K562 (cell line): Measurements from ENCODE around the gene STYX. TPM values are rescaled to one million over a fixed set of nuclear protein-coding genes. Genes with fewer than 3 reads are reported as not detected.

ENCODE experiments used
- ATAC-seq: fragments of 200-7000 bp; cut with Tn5 transposase; 3 replicates; pipeline ENCODE4 v1.9.1; 2020; ENCODE audit warnings: moderate library complexity
- BruUV-seq: library from RNA; stranded (reverse); fragments of 400-500 nt; replicated peaks from 2 replicates; lab custom pipeline; 2021; lab: Mats Ljungman, UMichigan
- CTCF ChIA-PET: fragments of 300-600 bp; formaldehyde crosslinking; extraction: SDS; loops from one replicate; lab custom pipeline; 2021; ENCODE audit warnings: low intra/inter-chr PET ratio; lab: Yijun Ruan, JAX
- POLR2A ChIA-PET: fragments of 300-600, 350-650 bp; sonication (Branson Sonifier 250); formaldehyde crosslinking; extraction: SDS; loops from one replicate; lab custom pipeline; 2021; ENCODE audit warnings: antibody characterized with exemption, inconsistent platforms; lab: Yijun Ruan, JAX
- DNase-seq, 4 experiments: peaks; one replicate each; pipeline versions ENCODE4 v3.0.0 to v3.0.0-alpha.2; 2011 to 2018; ENCODE audit warnings: low spot score in 3 of 4, mixed read lengths in 3 of 4; ENCODE audit errors: extremely low read depth in 1 of 4
- FAIRE-seq: peaks from 2 replicates; lab custom pipeline; 2011; peaks lifted over from hg19 to GRCh38; lab: Jason Lieb, UNC
- H2AFZ ChIP-seq: 2 replicates; pipeline ENCODE4 v1.6.0; 2011; ENCODE audit warnings: low read depth, low read length, control low read depth, inconsistent platforms
- H3K27ac ChIP-seq: fragments of 200-600 bp; 3 replicates; pipeline ENCODE4 v1.8.0; 2011; ENCODE audit warnings: low read depth, mild to moderate bottlenecking, control low read depth, inconsistent platforms, low read length, moderate library complexity, mixed read lengths; ENCODE audit errors: extremely low read depth
- H3K27me3 ChIP-seq, 2 experiments: fragments of 300-600 bp in 1 of 2; 2 replicates in 1 of 2; 3 replicates in 1 of 2; pipeline versions ENCODE4 v1.6.0 to v1.8.0; 2011; ENCODE audit warnings: inconsistent platforms in 2 of 2, low read length in 2 of 2, mild to moderate bottlenecking in 1 of 2, mixed read lengths in 1 of 2, moderate library complexity in 1 of 2; ENCODE audit not compliant: control insufficient read depth in 2 of 2, insufficient read depth in 2 of 2
- H3K36me3 ChIP-seq: fragments of 300-600 bp; 3 replicates; pipeline ENCODE4 v1.8.0; 2011; ENCODE audit warnings: mild to moderate bottlenecking, low read length, inconsistent platforms; ENCODE audit not compliant: control insufficient read depth, insufficient read depth
- H3K4me1 ChIP-seq, 2 experiments: fragments of 200-600 bp in 1 of 2; replicated peaks in 1 of 2; 2 replicates in 1 of 2; 3 replicates in 1 of 2; pipeline versions ENCODE4 v1.5.1 to v1.8.0; 2011; ENCODE audit warnings: inconsistent platforms in 2 of 2, low read length in 2 of 2, mild to moderate bottlenecking in 1 of 2, mixed read lengths in 1 of 2, moderate library complexity in 1 of 2; ENCODE audit not compliant: control insufficient read depth in 2 of 2, insufficient read depth in 2 of 2
- H3K4me2 ChIP-seq: 2 replicates; pipeline ENCODE4 v1.6.1; 2011; ENCODE audit warnings: low read length, control low read depth, inconsistent platforms, mixed read lengths; ENCODE audit not compliant: insufficient read depth
- H3K4me3 ChIP-seq: fragments of 200-600 bp; sonication (generic), shearing (Covaris generic); 2 replicates; pipeline ENCODE4 v1.5.1; 2016; ENCODE audit warnings: control low read depth, inconsistent platforms
- H3K79me2 ChIP-seq: fragments of 200-600 bp; 3 replicates; pipeline ENCODE4 v1.8.0; 2011; ENCODE audit warnings: low read length, inconsistent platforms; ENCODE audit not compliant: control insufficient read depth, insufficient read depth
- H3K9ac ChIP-seq, 2 experiments: 2 replicates each; pipeline versions ENCODE4 v1.6.0 to v1.6.1; 2011; ENCODE audit warnings: low read depth in 2 of 2, low read length in 2 of 2, control low read depth in 1 of 2, inconsistent platforms in 1 of 2, mild to moderate bottlenecking in 1 of 2, mixed read lengths in 1 of 2; ENCODE audit not compliant: insufficient read depth in 1 of 2
- H3K9me1 ChIP-seq: one replicate; pipeline ENCODE4 v1.6.0; 2011; ENCODE audit warnings: inconsistent platforms, mild to moderate bottlenecking, low read length, moderate library complexity; ENCODE audit not compliant: control insufficient read depth, insufficient read depth
- H3K9me3 ChIP-seq: replicated peaks from 2 replicates; pipeline ENCODE4 v1.5.1; 2011; ENCODE audit warnings: low read depth, low read length, inconsistent platforms; ENCODE audit not compliant: control insufficient read depth, insufficient read depth
- H4K20me1 ChIP-seq: replicated peaks from 2 replicates; pipeline ENCODE4 v1.6.1; 2011; ENCODE audit warnings: low read length, inconsistent platforms, mixed read lengths; ENCODE audit not compliant: control insufficient read depth, insufficient read depth
- CCNT2 ChIP-seq: IDR thresholded peaks from 2 replicates; pipeline ENCODE4 v1.6.1; 2011; ENCODE audit warnings: borderline replicate concordance, low read depth, mild to moderate bottlenecking, moderate library complexity, mixed read lengths, low read length; ENCODE audit not compliant: insufficient read length; ENCODE audit errors: extremely low read depth
- HDAC8 ChIP-seq: fragments of 450-650 bp; IDR thresholded peaks from 2 replicates; pipeline ENCODE4 v1.6.1; 2016; ENCODE audit warnings: mild to moderate bottlenecking, missing genetic modification characterization, moderate library complexity, missing compliant biosample characterization
- PCBP2 ChIP-seq: fragments of 200-400 bp; formaldehyde crosslinking; IDR thresholded peaks from 2 replicates; pipeline ENCODE4 v1.6.1; 2018; ENCODE audit warnings: low read length, low read depth, mild to moderate bottlenecking, moderate library complexity; ENCODE audit not compliant: poor library complexity, severe bottlenecking
- ZBTB40 ChIP-seq, 2 experiments: fragments of 450-650 bp in 1 of 2; sonication (generic) in 1 of 2; formaldehyde crosslinking in 1 of 2; IDR thresholded peaks; 2 replicates each; pipeline versions ENCODE4 v1.7.1 to v1.9.0; 2016 to 2022; ENCODE audit warnings: inconsistent platforms in 1 of 2, mild to moderate bottlenecking in 1 of 2, missing genetic modification reagents in 1 of 2
- ZKSCAN1 ChIP-seq: fragments of 150-350 bp; IDR thresholded peaks from 2 replicates; pipeline ENCODE4 v1.6.1; 2016; ENCODE audit warnings: low read depth, low read length
- ZNF395 ChIP-seq: fragments of 200-800 bp; sonication (Bioruptor generic); IDR thresholded peaks from 2 replicates; pipeline ENCODE4 v1.6.1; 2017; ENCODE audit warnings: missing genetic modification characterization, missing compliant biosample characterization
- ZNF41 ChIP-seq: fragments of 250-450 bp; sonication (Bioruptor Pico); conservative IDR thresholded peaks from 2 replicates; pipeline ENCODE4 v1.4.0; 2020; ENCODE audit warnings: mild to moderate bottlenecking
- ZNF561 ChIP-seq: fragments of 450-650 bp; formaldehyde crosslinking; conservative IDR thresholded peaks from 2 replicates; pipeline ENCODE4 v1.4.0; 2020; ENCODE audit warnings: mild to moderate bottlenecking, moderate library complexity
- ZNF639 ChIP-seq, 2 experiments: fragments of 200-800 bp in 1 of 2; sonication (Bioruptor generic) in 1 of 2; sonication (generic) in 1 of 2; formaldehyde crosslinking in 1 of 2; IDR thresholded peaks in 1 of 2; conservative IDR thresholded peaks in 1 of 2; 2 replicates each; pipeline versions ENCODE4 v1.5.0 to v1.6.1; 2016 to 2020; ENCODE audit warnings: missing compliant biosample characterization in 1 of 2, missing genetic modification characterization in 1 of 2, missing genetic modification reagents in 1 of 2
- in situ Hi-C: fragments of 300-500 bp; cut with MboI; formaldehyde crosslinking; loops from 4 replicates; pipeline ENCODE4 v1.15.0; 2018; ENCODE audit warnings: inconsistent platforms, mixed read lengths
- intact Hi-C: fragments of 100-400 bp; cut with micrococcal nuclease; formaldehyde crosslinking; loops from 2 replicates; pipeline ENCODE4 v1.14.2; 2022
- polyA plus RNA-seq, 8 experiments: library from polyadenylated mRNA; depleted of rRNA in 4 of 8; stranded (reverse) in 5 of 8; unstranded in 3 of 8; fragments of >200 nt; fragmentation: Nextera tagmentation in 2 of 8; fragmentation: Illumina TruSeq in 1 of 8; extraction: Ambion mirVana in 2 of 8; extraction: Trizol in 1 of 8; gene quantifications; 2 replicates each; pipeline versions ENCODE4 v1.2.1 to v1.2.3, GENCODE V29; 2011 to 2014; ENCODE audit warnings: inconsistent platforms in 1 of 8, missing spikeins in 1 of 8
- total RNA-seq, 7 experiments: library from RNA; depleted of rRNA in 6 of 7; stranded (reverse); fragments of >200 nt in 6 of 7; fragmentation: Illumina TruSeq in 2 of 7; extraction: Trizol in 2 of 7; gene quantifications; 2 replicates each; pipeline versions ENCODE4 v1.2.1 to v1.2.3, GENCODE V29; 2011 to 2021; ENCODE audit warnings: low replicate concordance in 1 of 7

Gene STYX
- total and polyA plus RNA-seq, 9 of the 15 experiments (the other 6 are each of a cell fraction or from before 2014, with no cell fraction given) = 5.0 to 15.4 (median 10.6) TPM

GRCh38 chr14:52724360-52724644 lies 5.7 kb upstream of the STYX start:
- ChIA-PET CTCF (no interaction called here), POLR2A (interaction anchor here (1.1 kb wide), 1 partner anchor 17 kb away, joined by 4 read pairs; the partner anchor contains the start of gene PSMC6)
- Histone ChIP-seq H2AFZ (no peak overlapping the region), H4K20me1 (no peaks in the 10 kb centered on the region), H3K9ac (no peak overlapping the region), H3K9me3 (no peaks in the 10 kb centered on the region), H3K4me2 (no peak overlapping the region), H3K27ac (no peak overlapping the region), H3K9me1 (no peaks in the 10 kb centered on the region), H3K79me2 (peaks cover 2% of the 10 kb centered on the region; the same call in 1 of the 3 replicates), H3K4me3 (no peak overlapping the region), H3K27me3 (no peaks in the 10 kb centered on the region), H3K36me3 (peaks cover 83% of the 10 kb centered on the region; the same call in 2 of the 3 replicates), H3K4me1 (no peaks in the 10 kb centered on the region; a peak in 1 of 5 replicates)
- BruUV-seq = no TSS peak
- in situ Hi-C loops = no loop called here
- FAIRE-seq (no peak), DNase-seq (no peak), ATAC-seq (no peak)
- intact Hi-C loops = no loop called here
- TF ChIP-seq ZBTB40 (IDR thresholded peaks at IDR 0.05) = no peak
- no peak for TF ChIP-seq ZBTB40 (CRISPR knock-in tag; IDR thresholded peaks at IDR 0.05)
- TF ChIP-seq PCBP2 = no peak
- TF ChIP-seq ZNF395 (CRISPR knock-in tag) = no peak
- TF ChIP-seq ZNF561 (CRISPR knock-in tag) = no peak
- TF ChIP-seq ZNF41 (CRISPR knock-in tag) = no peak
- TF ChIP-seq ZNF639 (CRISPR knock-in tag; conservative IDR thresholded peaks at IDR 0.05 in 1 of 2, IDR thresholded peaks at IDR 0.05 in 1 of 2) = no peak
- no peak for TF ChIP-seq ZKSCAN1
- no peak for TF ChIP-seq HDAC8 (tag)
- no peak for TF ChIP-seq CCNT2
